Astrocyte (in vitro differentiated cells and primary cell): ENCODE data around the gene PSG5. TPM values are rescaled to one million over a fixed set of nuclear protein-coding genes. Genes with fewer than 3 reads are reported as not detected.
"Not testable (repeated sequence)": the region's sequence is repeated elsewhere in the genome, so short reads cannot be mapped to it uniquely, and the experiment has no call there.

Experiments
- DNase-seq: peaks from one replicate; pipeline ENCODE4 v3.0.0-alpha.2; 2010; ENCODE audit warnings: low read depth
- FAIRE-seq: peaks from 2 replicates; lab custom pipeline; 2011; peaks lifted over from hg19 to GRCh38; lab: Jason Lieb, UNC
- H2AFZ ChIP-seq: 2 replicates; pipeline ENCODE4 v1.6.0; 2012; ENCODE audit warnings: low read depth, low read length, inconsistent platforms
- H3K27ac ChIP-seq: 2 replicates; pipeline ENCODE4 v1.5.1; 2011; ENCODE audit warnings: low read depth, low read length, inconsistent platforms
- H3K27me3 ChIP-seq: 2 replicates; pipeline ENCODE4 v1.6.0; 2011; ENCODE audit warnings: low read length, inconsistent platforms; ENCODE audit not compliant: insufficient read depth
- H3K36me3 ChIP-seq: 2 replicates; pipeline ENCODE4 v1.5.1; 2011; ENCODE audit warnings: low read length, inconsistent platforms; ENCODE audit not compliant: insufficient read depth
- H3K4me1 ChIP-seq: 2 replicates; pipeline ENCODE4 v1.5.1; 2011; ENCODE audit warnings: low read length, inconsistent platforms; ENCODE audit not compliant: insufficient read depth
- H3K4me2 ChIP-seq: 2 replicates; pipeline ENCODE4 v1.6.0; 2012; ENCODE audit warnings: low read length, inconsistent platforms
- H3K4me3 ChIP-seq: 2 replicates; pipeline ENCODE4 v1.5.1; 2011; ENCODE audit warnings: low read depth, mild to moderate bottlenecking, low read length, inconsistent platforms; ENCODE audit not compliant: insufficient read depth
- H3K79me2 ChIP-seq: 2 replicates; pipeline ENCODE4 v1.6.0; 2012; ENCODE audit warnings: mild to moderate bottlenecking, low read length, inconsistent platforms; ENCODE audit not compliant: insufficient read depth
- H3K9ac ChIP-seq: 2 replicates; pipeline ENCODE4 v1.6.0; 2012; ENCODE audit warnings: mild to moderate bottlenecking, low read length, inconsistent platforms
- H3K9me3 ChIP-seq: 2 replicates; pipeline ENCODE4 v1.5.1; 2012; ENCODE audit warnings: low read depth, mild to moderate bottlenecking, low read length, inconsistent platforms; ENCODE audit not compliant: insufficient read depth
- H4K20me1 ChIP-seq: 2 replicates; pipeline ENCODE4 v1.6.0; 2012; ENCODE audit warnings: low read length, inconsistent platforms; ENCODE audit not compliant: insufficient read depth
- H3K27ac Mint-ChIP-seq: one replicate; pipeline ENCODE4 v1.8.0; 2021; ENCODE audit warnings: mild to moderate bottlenecking, mixed read lengths; ENCODE audit not compliant: unreplicated experiment
- H3K27me3 Mint-ChIP-seq: one replicate; pipeline ENCODE4 v1.8.0; 2021; ENCODE audit warnings: low read depth, mixed read lengths; ENCODE audit not compliant: unreplicated experiment
- H3K36me3 Mint-ChIP-seq: one replicate; pipeline ENCODE4 v1.8.0; 2021; ENCODE audit warnings: low read depth, mixed read lengths; ENCODE audit not compliant: unreplicated experiment
- H3K4me1 Mint-ChIP-seq: one replicate; pipeline ENCODE4 v1.8.0; 2021; ENCODE audit warnings: low read depth, mixed read lengths; ENCODE audit not compliant: unreplicated experiment
- H3K4me3 Mint-ChIP-seq: one replicate; pipeline ENCODE4 v1.8.0; 2021; ENCODE audit warnings: mild to moderate bottlenecking, moderate library complexity, mixed read lengths; ENCODE audit not compliant: unreplicated experiment
- H3K9me3 Mint-ChIP-seq: one replicate; pipeline ENCODE4 v1.8.0; 2021; ENCODE audit warnings: mild to moderate bottlenecking, mixed read lengths; ENCODE audit not compliant: unreplicated experiment
- total RNA-seq: library from RNA; stranded (reverse); gene quantifications from 2 replicates; pipeline ENCODE4 v1.2.1, GENCODE V29; 2021

PSG5 gene
- total RNA-seq, 1 donor from 2014 or later, result 0.86 TPM

- H3K4me2 ChIP-seq, result peak overlapping the region; percentile 62
- FAIRE-seq, result peak; percentile 98
Measured at GRCh38 chr19:43201337-43201801, 15.0 kb upstream of the PSG5 start.

GRCh38 chr19:43198686-43199419, 12.5 kb upstream of the PSG5 start:
- H3K27me3 ChIP-seq, H3K27ac Mint-ChIP-seq, H3K27ac ChIP-seq, H3K4me2 ChIP-seq, H3K9me3 ChIP-seq, DNase-seq, H2AFZ ChIP-seq, H3K4me3 Mint-ChIP-seq, H4K20me1 ChIP-seq, H3K4me1 Mint-ChIP-seq, H3K4me3 ChIP-seq, H3K36me3 ChIP-seq, H3K27me3 Mint-ChIP-seq, H3K36me3 Mint-ChIP-seq, H3K79me2 ChIP-seq, H3K9ac ChIP-seq, H3K9me3 Mint-ChIP-seq, FAIRE-seq: not testable (repeated sequence)
- peaks cover 16% of the 10 kb centered on the region for H3K4me1 ChIP-seq

More at GRCh38 chr19:43201337-43201801, 15.0 kb upstream of the PSG5 start:
- not testable (repeated sequence) for H3K4me3 Mint-ChIP-seq, H3K36me3 ChIP-seq, H2AFZ ChIP-seq, H3K9me3 ChIP-seq, H3K79me2 ChIP-seq, H4K20me1 ChIP-seq, H3K36me3 Mint-ChIP-seq, H3K27me3 Mint-ChIP-seq, H3K9me3 Mint-ChIP-seq, H3K4me3 ChIP-seq, H3K4me1 Mint-ChIP-seq, H3K27me3 ChIP-seq
- Histone ChIP-seq H3K9ac (peak overlapping the region; percentile 76), H3K27ac (peak overlapping the region; percentile 87), H3K4me1 (peaks cover 16% of the 10 kb centered on the region)
- peak; percentile 79 for DNase-seq
- H3K27ac Mint-ChIP-seq, result peak overlapping the region; percentile 72

GRCh38 chr19:43197666-43198397, 11.5 kb upstream of the PSG5 start:
- H3K4me1 ChIP-seq, result peaks cover 16% of the 10 kb centered on the region
- not testable (repeated sequence) for H3K4me2 ChIP-seq, H3K27ac Mint-ChIP-seq, H2AFZ ChIP-seq, FAIRE-seq, H3K9ac ChIP-seq, H3K27me3 Mint-ChIP-seq, H3K36me3 ChIP-seq, H3K27me3 ChIP-seq, DNase-seq, H3K79me2 ChIP-seq, H3K9me3 ChIP-seq, H3K4me3 Mint-ChIP-seq, H3K27ac ChIP-seq, H3K36me3 Mint-ChIP-seq, H4K20me1 ChIP-seq, H3K9me3 Mint-ChIP-seq, H3K4me3 ChIP-seq, H3K4me1 Mint-ChIP-seq

- not testable (repeated sequence) for H3K4me1 Mint-ChIP-seq, FAIRE-seq, H3K4me2 ChIP-seq, H3K9me3 Mint-ChIP-seq, H3K27ac ChIP-seq, H3K4me3 Mint-ChIP-seq, H3K4me1 ChIP-seq, H3K27me3 Mint-ChIP-seq, H3K36me3 Mint-ChIP-seq, H2AFZ ChIP-seq, H3K27me3 ChIP-seq, H4K20me1 ChIP-seq, DNase-seq, H3K4me3 ChIP-seq, H3K27ac Mint-ChIP-seq, H3K79me2 ChIP-seq, H3K36me3 ChIP-seq, H3K9me3 ChIP-seq, H3K9ac ChIP-seq
Measured at GRCh38 chr19:43194397-43194796, 8.1 kb upstream of the PSG5 start.

GRCh38 chr19:43192381-43193155, 6.2 kb upstream of the PSG5 start:
- not testable (repeated sequence) for FAIRE-seq, H4K20me1 ChIP-seq, H3K9me3 ChIP-seq, H3K27ac Mint-ChIP-seq, H3K4me2 ChIP-seq, DNase-seq, H3K4me1 Mint-ChIP-seq, H3K9ac ChIP-seq, H3K27me3 Mint-ChIP-seq, H3K4me3 Mint-ChIP-seq, H2AFZ ChIP-seq, H3K4me3 ChIP-seq, H3K36me3 ChIP-seq, H3K4me1 ChIP-seq, H3K36me3 Mint-ChIP-seq, H3K79me2 ChIP-seq, H3K27ac ChIP-seq, H3K27me3 ChIP-seq
- H3K9me3 Mint-ChIP-seq, result peaks cover 15% of the 10 kb centered on the region
